A673 (cell line): ENCODE data around the gene C19orf85. TPM values are rescaled to one million over a fixed set of nuclear protein-coding genes. Genes with fewer than 3 reads are reported as not detected.
"Not testable (repeated sequence)": the region's sequence is repeated elsewhere in the genome, so short reads cannot be mapped to it uniquely, and the experiment has no call there.

Experiments used
- BruUV-seq: library from RNA; stranded (reverse); fragments of 400-500 nt; replicated peaks from 2 replicates; lab custom pipeline; 2021; lab: Mats Ljungman, UMichigan
- CTCF ChIA-PET: fragments of 300-600 bp; sonication (Branson Sonifier 250); formaldehyde crosslinking; loops from one replicate; lab custom pipeline; 2022; ENCODE audit warnings: antibody characterized with exemption; lab: Charles Lee
- POLR2A ChIA-PET: fragments of 300-600 bp; sonication (Branson Sonifier 250); formaldehyde crosslinking; loops from one replicate; lab custom pipeline; 2022; ENCODE audit warnings: antibody characterized with exemption; ENCODE audit not compliant: low non-redundant PET; lab: Charles Lee
- DNase-seq: peaks from one replicate; pipeline ENCODE4 v3.0.0-alpha.2; 2015; ENCODE audit warnings: low spot score
- H3K27ac ChIP-seq: fragments of 200-600 bp; sonication (generic); 2 replicates; pipeline ENCODE4 v1.5.1; 2016; ENCODE audit warnings: mixed run types, low read depth, mild to moderate bottlenecking, mixed read lengths, antibody characterized with exemption, low read length; ENCODE audit not compliant: poor library complexity, severe bottlenecking
- H3K27me3 ChIP-seq: fragments of 200-600 bp; sonication (generic); replicated peaks from 2 replicates; pipeline ENCODE4 v1.6.1; 2017; ENCODE audit warnings: mixed run types, low read depth, mild to moderate bottlenecking, mixed read lengths, antibody characterized with exemption, low read length; ENCODE audit not compliant: insufficient read depth, poor library complexity
- H3K36me3 ChIP-seq: fragments of 200-600 bp; sonication (generic); 2 replicates; pipeline ENCODE4 v1.6.1; 2016; ENCODE audit warnings: mixed run types, mild to moderate bottlenecking, mixed read lengths, antibody characterized with exemption, low read length; ENCODE audit not compliant: insufficient read depth, poor library complexity, severe bottlenecking
- H3K4me1 ChIP-seq: fragments of 200-600 bp; sonication (generic); 2 replicates; pipeline ENCODE4 v1.6.1; 2017; ENCODE audit warnings: mixed run types, mild to moderate bottlenecking, mixed read lengths, antibody characterized with exemption, low read length; ENCODE audit not compliant: insufficient read depth, poor library complexity, severe bottlenecking
- H3K4me3 ChIP-seq: fragments of 200-600 bp; sonication (generic); 2 replicates; pipeline ENCODE4 v1.5.1; 2016; ENCODE audit warnings: low read depth, mixed run types, mild to moderate bottlenecking, mixed read lengths, low read length; ENCODE audit not compliant: poor library complexity, severe bottlenecking
- H3K9me3 ChIP-seq: fragments of 200-600 bp; sonication (generic); 2 replicates; pipeline ENCODE4 v1.6.1; 2016; ENCODE audit warnings: mixed run types, low read depth, mild to moderate bottlenecking, mixed read lengths, antibody characterized with exemption, low read length; ENCODE audit not compliant: poor library complexity, severe bottlenecking
- EZH2 ChIP-seq: fragments of 200-600 bp; sonication (generic); IDR thresholded peaks from 2 replicates; pipeline ENCODE4 v1.6.1; 2017; ENCODE audit warnings: borderline replicate concordance, low read depth, mild to moderate bottlenecking, mixed read lengths, antibody characterized with exemption, low read length; ENCODE audit not compliant: poor library complexity, severe bottlenecking
- intact Hi-C: fragments of 100-400 bp; cut with micrococcal nuclease; formaldehyde crosslinking; loops from one replicate; pipeline ENCODE4 v1.10.0; 2022; ENCODE audit not compliant: unreplicated experiment
- total RNA-seq: library from RNA; stranded (reverse); gene quantifications from 2 replicates; pipeline ENCODE4 v1.2.3, GENCODE V29; 2021
- TF ChIP-seq, protein P1 (sequence below): fragments of 300-800, 200-600 bp; sonication (generic); conservative IDR thresholded peaks from 2 replicates; pipeline ENCODE4 v1.5.1; 2017; ENCODE audit warnings: low read depth, mild to moderate bottlenecking, antibody characterized with exemption, low read length, moderate library complexity, mixed read lengths

C19orf85 gene
- total RNA-seq, 1 experiment from 2014 or later, result not detected

DNA sequence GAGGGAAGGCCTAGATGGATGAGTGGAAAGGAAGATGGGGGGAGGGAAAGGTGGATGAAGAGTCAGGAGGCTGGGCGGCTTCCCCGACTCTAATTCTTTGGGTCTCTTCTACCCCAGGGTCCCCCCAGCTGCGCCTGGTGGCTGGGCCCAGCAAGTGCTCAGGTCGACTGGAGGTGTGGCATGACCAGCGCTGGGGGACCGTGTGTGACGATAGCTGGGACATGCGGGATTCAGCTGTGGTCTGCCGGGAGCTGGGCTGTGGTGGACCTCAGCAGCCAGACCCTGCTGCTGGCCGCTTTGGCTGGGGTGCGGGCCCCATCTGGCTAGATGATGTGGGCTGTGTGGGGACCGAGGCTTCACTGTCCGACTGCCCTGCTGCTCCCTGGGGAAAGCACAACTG lies 33.2 kb upstream of the C19orf85 start:
- TF ChIP-seq, protein P1, sequence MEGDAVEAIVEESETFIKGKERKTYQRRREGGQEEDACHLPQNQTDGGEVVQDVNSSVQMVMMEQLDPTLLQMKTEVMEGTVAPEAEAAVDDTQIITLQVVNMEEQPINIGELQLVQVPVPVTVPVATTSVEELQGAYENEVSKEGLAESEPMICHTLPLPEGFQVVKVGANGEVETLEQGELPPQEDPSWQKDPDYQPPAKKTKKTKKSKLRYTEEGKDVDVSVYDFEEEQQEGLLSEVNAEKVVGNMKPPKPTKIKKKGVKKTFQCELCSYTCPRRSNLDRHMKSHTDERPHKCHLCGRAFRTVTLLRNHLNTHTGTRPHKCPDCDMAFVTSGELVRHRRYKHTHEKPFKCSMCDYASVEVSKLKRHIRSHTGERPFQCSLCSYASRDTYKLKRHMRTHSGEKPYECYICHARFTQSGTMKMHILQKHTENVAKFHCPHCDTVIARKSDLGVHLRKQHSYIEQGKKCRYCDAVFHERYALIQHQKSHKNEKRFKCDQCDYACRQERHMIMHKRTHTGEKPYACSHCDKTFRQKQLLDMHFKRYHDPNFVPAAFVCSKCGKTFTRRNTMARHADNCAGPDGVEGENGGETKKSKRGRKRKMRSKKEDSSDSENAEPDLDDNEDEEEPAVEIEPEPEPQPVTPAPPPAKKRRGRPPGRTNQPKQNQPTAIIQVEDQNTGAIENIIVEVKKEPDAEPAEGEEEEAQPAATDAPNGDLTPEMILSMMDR, result no peak
- Histone ChIP-seq H3K36me3 (no peaks in the 10 kb centered on the region), H3K4me1 (peaks cover 4% of the 10 kb centered on the region), H3K9me3 (no peaks in the 10 kb centered on the region), H3K27ac (no peak overlapping the region), H3K4me3 (no peak overlapping the region), H3K27me3 (no peaks in the 10 kb centered on the region)
- no peak for DNase-seq
- BruUV-seq, result no TSS peak
- ChIA-PET CTCF (no interaction called here), POLR2A (no interaction called here)
- intact Hi-C loops, result no loop called here

DNA sequence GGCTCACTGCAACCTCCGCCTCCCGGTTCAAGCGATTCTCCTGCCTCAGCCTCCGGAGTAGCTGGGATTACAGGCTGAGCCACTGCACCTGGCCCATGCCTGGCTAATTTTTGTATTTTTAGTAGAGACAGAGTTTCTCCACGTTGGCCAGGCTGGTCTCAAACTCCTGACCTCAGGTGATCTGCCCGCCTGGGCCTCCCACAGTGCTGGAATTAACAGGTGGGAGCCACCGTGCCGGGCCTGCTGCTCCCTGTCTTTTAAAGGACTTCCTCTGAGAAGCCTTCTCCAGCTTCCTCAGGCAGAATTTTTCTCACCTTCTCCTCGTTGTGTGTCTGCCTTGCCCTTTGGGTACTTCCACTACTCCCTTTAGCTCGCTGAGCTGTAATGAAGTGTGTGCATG lies 32.3 kb upstream of the C19orf85 start:
- intact Hi-C loops, H3K27me3 ChIP-seq, H3K27ac ChIP-seq, DNase-seq, H3K4me1 ChIP-seq, CTCF ChIA-PET, POLR2A ChIA-PET, BruUV-seq, H3K4me3 ChIP-seq, H3K9me3 ChIP-seq, H3K36me3 ChIP-seq: not testable (repeated sequence)

DNA sequence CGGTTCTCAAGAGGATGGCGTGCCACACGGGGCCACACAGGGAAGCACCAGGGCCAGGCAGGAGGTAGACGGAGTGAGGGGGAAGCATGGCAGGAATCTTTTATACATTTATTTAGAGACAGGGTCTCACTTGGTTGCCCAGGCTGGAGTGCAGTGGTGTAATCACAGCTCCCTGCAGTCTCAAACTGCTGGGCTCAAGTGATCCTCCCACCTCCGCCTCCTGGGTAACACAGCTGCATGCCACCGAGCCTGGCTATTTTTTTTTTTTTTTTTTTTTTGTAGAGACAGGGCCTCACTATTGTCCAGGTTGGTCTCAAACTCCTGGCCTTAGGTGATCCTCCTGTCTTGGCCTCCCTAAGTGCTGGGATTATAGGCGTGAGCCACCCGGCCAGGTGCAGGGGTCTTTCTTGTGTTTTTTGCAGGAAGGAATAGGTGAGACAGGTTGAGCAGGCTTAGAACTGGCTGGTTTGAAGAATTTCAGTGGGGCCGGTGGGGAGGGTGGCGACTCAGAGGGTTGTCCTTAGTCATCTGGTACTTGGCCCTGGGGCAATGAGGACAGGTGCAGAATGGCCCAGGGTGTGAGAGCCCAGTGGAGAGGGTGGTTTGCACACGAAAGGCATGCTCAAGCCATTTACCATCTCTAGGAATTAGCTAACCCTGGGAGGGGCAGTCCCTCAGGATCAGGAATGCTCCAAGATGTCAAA lies 31.2 kb upstream of the C19orf85 start:
- Histone ChIP-seq H3K27me3 (no peaks in the 10 kb centered on the region), H3K27ac (no peak overlapping the region), H3K9me3 (no peaks in the 10 kb centered on the region), H3K4me1 (peaks cover 4% of the 10 kb centered on the region), H3K36me3 (no peaks in the 10 kb centered on the region), H3K4me3 (no peak overlapping the region)
- no TSS peak for BruUV-seq
- TF ChIP-seq, protein P1, result no peak
- no peak for TF ChIP-seq EZH2
- POLR2A ChIA-PET, result no interaction called here
- intact Hi-C loops, result no loop called here
- CTCF ChIA-PET, result no interaction called here
- DNase-seq, result no peak
